MCF 10A (cell line): Measurements from ENCODE around the gene ITGB8. TPM values are rescaled to one million over a fixed set of nuclear protein-coding genes. Genes with fewer than 3 reads are reported as not detected.
A peak's percentile ranks its signal among the peaks of the same experiment; 100 is the strongest.

Experiments
- BruUV-seq: library from RNA; stranded (reverse); fragments of 400-500 nt; replicated peaks from 2 replicates; lab custom pipeline; 2021; lab: Mats Ljungman, UMichigan
- CTCF ChIA-PET: fragments of 300-600 bp; sonication (Branson Sonifier 250); formaldehyde crosslinking; extraction: SDS; loops from one replicate; lab custom pipeline; 2021; ENCODE audit warnings: antibody characterized with exemption, inconsistent platforms; lab: Yijun Ruan, JAX
- POLR2A ChIA-PET: fragments of 300-600, 350-650 bp; sonication (Branson Sonifier 250); formaldehyde crosslinking; extraction: SDS; loops from one replicate; lab custom pipeline; 2020; ENCODE audit warnings: antibody characterized with exemption, inconsistent platforms; lab: Yijun Ruan, JAX
- DNase-seq: peaks from one replicate; pipeline ENCODE4 v3.0.0-alpha.2; 2018; ENCODE audit not compliant: unreplicated experiment
- H3K27ac Mint-ChIP-seq: one replicate; pipeline ENCODE4 v1.8.0; 2022; ENCODE audit warnings: mild to moderate bottlenecking, low read depth, mixed read lengths; ENCODE audit not compliant: unreplicated experiment
- H3K27me3 Mint-ChIP-seq: one replicate; pipeline ENCODE4 v1.8.0; 2022; ENCODE audit warnings: mixed read lengths; ENCODE audit not compliant: insufficient read depth, unreplicated experiment
- H3K36me3 Mint-ChIP-seq: one replicate; pipeline ENCODE4 v1.8.0; 2022; ENCODE audit warnings: mild to moderate bottlenecking, moderate library complexity, mixed read lengths; ENCODE audit not compliant: insufficient read depth, unreplicated experiment
- H3K4me1 Mint-ChIP-seq: one replicate; pipeline ENCODE4 v1.8.0; 2022; ENCODE audit warnings: mixed read lengths; ENCODE audit not compliant: insufficient read depth, unreplicated experiment
- H3K4me3 Mint-ChIP-seq: one replicate; pipeline ENCODE4 v1.8.0; 2022; ENCODE audit warnings: mild to moderate bottlenecking, moderate library complexity, mixed read lengths; ENCODE audit not compliant: unreplicated experiment
- H3K9me3 Mint-ChIP-seq: one replicate; pipeline ENCODE4 v1.8.0; 2022; ENCODE audit warnings: mixed read lengths; ENCODE audit not compliant: unreplicated experiment
- CTCF ChIP-seq: fragments of 200-600 bp; IDR thresholded peaks from one replicate; pipeline ENCODE4 v1.8.0; 2022; ENCODE audit warnings: antibody characterized with exemption, mild to moderate bottlenecking; ENCODE audit not compliant: unreplicated experiment
- intact Hi-C: fragments of 100-400 bp; cut with micrococcal nuclease; formaldehyde crosslinking; loops from 2 replicates; pipeline ENCODE4 v1.14.1; 2022
- total RNA-seq: library from RNA; stranded (reverse); gene quantifications from 2 replicates; pipeline ENCODE4 v1.2.3, GENCODE V29; 2022

ITGB8 gene
- total RNA-seq, 1 experiment from 2014 or later: 38.1 TPM

- no peak for DNase-seq
These were observed 24.2 kb downstream of the ITGB8 start for GRCh38 chr7:20354610-20355528.

GRCh38 chr7:20358106-20358505 is 27.4 kb downstream of the ITGB8 start:
- TF ChIP-seq CTCF: no peak
- H3K4me3 Mint-ChIP-seq: no peak overlapping the region
- no TSS peak for BruUV-seq
- no peaks in the 10 kb centered on the region for H3K27me3 Mint-ChIP-seq
- H3K36me3 Mint-ChIP-seq: peaks cover 26% of the 10 kb centered on the region
- H3K4me1 Mint-ChIP-seq: peaks cover 53% of the 10 kb centered on the region
- intact Hi-C loops: no loop called here
- ChIA-PET CTCF (interaction anchor here (2.7 kb wide), 1 partner anchor 28 kb away, joined by 11 read pairs; the partner anchor contains the start of gene ITGB8), POLR2A (interaction anchor here (1.5 to 15.5 kb wide), 2 partner anchors 15 to 24 kb away, joined by 3 to 505 read pairs; partner anchors contain the start of gene ITGB8)
- H3K27ac Mint-ChIP-seq: no peak overlapping the region
- no peaks in the 10 kb centered on the region for H3K9me3 Mint-ChIP-seq
- no peak for DNase-seq

More at GRCh38 chr7:20354610-20355528, 24.2 kb downstream of the ITGB8 start:
- ChIA-PET POLR2A (interaction anchor here (0.6 to 15.5 kb wide), 3 partner anchors 10 to 44 kb away, joined by 3 to 505 read pairs (median 13); partner anchors contain the start of gene ITGB8), CTCF (interaction anchor here (0.6 to 0.8 kb wide), 3 partner anchors 9 to 1651 kb away, joined by 3 to 4 read pairs (median 4); no protein-coding TSS in a partner anchor)
- Mint-ChIP-seq H3K27me3 (no peaks in the 10 kb centered on the region), H3K4me3 (no peak overlapping the region), H3K4me1 (peaks cover 56% of the 10 kb centered on the region), H3K36me3 (peaks cover 21% of the 10 kb centered on the region), H3K9me3 (no peaks in the 10 kb centered on the region), H3K27ac (peak overlapping the region; percentile 88)
- BruUV-seq: no TSS peak
- TF ChIP-seq CTCF: no peak
- intact Hi-C loops: no loop called here

- BruUV-seq: no TSS peak
- Mint-ChIP-seq H3K27me3 (no peaks in the 10 kb centered on the region), H3K27ac (peak overlapping the region; percentile 70), H3K4me1 (peaks cover 51% of the 10 kb centered on the region), H3K4me3 (no peak overlapping the region), H3K36me3 (peaks cover 22% of the 10 kb centered on the region), H3K9me3 (no peaks in the 10 kb centered on the region)
- ChIA-PET POLR2A (interaction anchor here (0.7 to 15.5 kb wide), 4 partner anchors 16 to 59 kb away, joined by 3 to 505 read pairs (median 4); partner anchors contain the start of gene ITGB8), CTCF (interaction anchor here (2.7 kb wide), 1 partner anchor 28 kb away, joined by 11 read pairs; the partner anchor contains the start of gene ITGB8)
- no peak for TF ChIP-seq CTCF
- no peak for DNase-seq
- intact Hi-C loops: no loop called here
These were observed 28.1 kb downstream of the ITGB8 start for GRCh38 chr7:20358762-20359282.
